Sigmoid colon (tissue), 4 donors: ENCODE data around the gene SND1.

Experiments used
- CTCF ChIP-seq, 4 experiments: fragments of 450-650 bp in 3 of 4; fragments of 200-600 bp in 1 of 4; IDR thresholded peaks; one replicate each; pipeline ENCODE4 v1.5.1; 2016 to 2019; ENCODE audit warnings: antibody characterized with exemption in 4 of 4, mild to moderate bottlenecking in 3 of 4, moderate library complexity in 2 of 4
- EP300 ChIP-seq, 4 donors: sonication (generic); formaldehyde crosslinking; IDR thresholded peaks; one replicate each; pipeline ENCODE4 v1.6.1; 2017; ENCODE audit warnings: antibody characterized with exemption in 4 of 4
- POLR2A ChIP-seq, 2 donors: fragments of 450-650 bp; IDR thresholded peaks; one replicate each; pipeline ENCODE4 v1.6.1; 2016; ENCODE audit warnings: antibody characterized with exemption in 2 of 2, mild to moderate bottlenecking in 2 of 2, moderate library complexity in 2 of 2
- POLR2AphosphoS5 ChIP-seq, 4 donors: sonication (generic); formaldehyde crosslinking; IDR thresholded peaks; one replicate each; pipeline ENCODE4 v1.6.1; 2017; ENCODE audit warnings: antibody characterized with exemption in 4 of 4

GRCh38 chr7:127786184-127786583 is 134.2 kb downstream of the SND1 start:
- no peak for TF ChIP-seq CTCF (IDR thresholded peaks at IDR 0.05)
- TF ChIP-seq POLR2A (IDR thresholded peaks at IDR 0.05) = no peak
- TF ChIP-seq POLR2AphosphoS5 (IDR thresholded peaks at IDR 0.05) = no peak
- no peak for TF ChIP-seq EP300 (IDR thresholded peaks at IDR 0.05)
